ENCODE results near the gene TLL1.

TLL1 gene

DNA sequence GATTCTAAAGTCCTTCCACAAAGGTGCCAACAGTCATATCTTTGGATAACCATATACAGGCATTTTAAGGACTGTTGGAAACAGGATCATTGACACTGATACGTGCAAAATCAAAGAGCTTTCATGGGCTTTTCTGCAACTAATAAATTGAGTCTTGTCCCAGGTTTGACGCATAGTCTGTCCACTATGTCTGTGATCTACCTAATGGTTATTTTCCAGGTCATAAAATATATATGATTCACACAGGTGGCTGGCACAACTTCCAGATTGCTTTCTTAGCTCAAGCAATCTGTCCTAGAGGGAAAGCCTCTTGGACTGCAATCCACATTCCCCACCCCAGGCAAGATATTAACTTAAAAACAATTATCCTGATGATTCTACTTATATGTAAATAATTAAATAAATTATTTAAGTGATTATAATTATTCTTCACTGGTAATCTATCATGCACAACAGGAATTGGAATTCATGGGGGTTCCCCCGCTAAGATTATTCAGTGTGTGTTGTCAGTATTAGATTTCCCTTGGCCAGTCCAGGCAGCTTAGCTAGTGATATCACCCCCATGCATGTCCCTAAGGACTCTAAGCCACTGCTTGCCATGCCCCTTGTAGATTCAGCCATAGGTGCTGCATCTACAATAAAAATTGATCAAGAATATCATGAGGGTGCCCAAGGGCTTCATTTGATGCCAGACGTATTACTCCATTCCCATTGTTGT lies 97.8 kb downstream of the TLL1 start:
- no peak for ATAC-seq (ENCODE audit: insufficient read depth, low read depth)

DNA sequence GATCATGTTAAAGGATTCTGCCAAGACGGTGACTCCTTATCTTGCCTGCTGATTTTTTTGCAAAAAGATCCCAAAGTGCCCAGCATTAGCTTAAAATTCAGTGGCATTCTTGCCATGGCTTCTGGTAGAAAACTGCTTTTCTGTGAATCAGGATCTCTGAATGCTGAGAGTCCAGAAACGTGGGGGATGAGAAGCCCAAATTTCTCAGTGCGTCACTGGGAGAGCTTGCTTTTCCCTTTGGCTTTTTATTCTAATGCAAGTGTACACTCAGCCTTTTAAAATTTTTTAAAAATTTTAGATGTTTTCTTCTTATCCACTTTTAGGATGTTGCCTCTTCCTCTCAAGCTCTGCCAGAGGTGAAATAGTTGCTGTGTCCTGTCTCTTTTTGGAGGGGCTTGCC lies 98.4 kb downstream of the TLL1 start:
- no peak overlapping the region for H3K4me3 ChIP-seq (ENCODE audit: low read depth in 1 of 2, low read length in 2 of 2)

More for the DNA sequence above, 97.8 kb downstream of the TLL1 start:
- Histone ChIP-seq H2AFZ (ENCODE audit: low read depth, low read length) (no peak overlapping the region), H3K9ac (ENCODE audit: low read depth, low read length) (no peak overlapping the region), H3K4me3 (ENCODE audit: low read depth in 1 of 2, low read length in 2 of 2) (no peak overlapping the region), H3K27me3 (ENCODE audit: insufficient read depth, low read length, poor library complexity) (no peaks in the 10 kb centered on the region), H4K20me1 (ENCODE audit: insufficient read depth, low read length) (no peaks in the 10 kb centered on the region), H3K4me1 (ENCODE audit: insufficient read depth, low read length) (no peaks in the 10 kb centered on the region), H3K79me2 (ENCODE audit: insufficient read depth, low read length) (no peaks in the 10 kb centered on the region), H3K27ac (ENCODE audit: low read length) (no peak overlapping the region), H3K36me3 (ENCODE audit: insufficient read depth, low read length) (no peaks in the 10 kb centered on the region), H3K4me2 (ENCODE audit: insufficient read depth, low read length) (no peak overlapping the region), H3K9me3 (ENCODE audit: insufficient read depth, low read length, severe bottlenecking) (no peaks in the 10 kb centered on the region)
- no peak for DNase-seq
- TF ChIP-seq, protein P1, sequence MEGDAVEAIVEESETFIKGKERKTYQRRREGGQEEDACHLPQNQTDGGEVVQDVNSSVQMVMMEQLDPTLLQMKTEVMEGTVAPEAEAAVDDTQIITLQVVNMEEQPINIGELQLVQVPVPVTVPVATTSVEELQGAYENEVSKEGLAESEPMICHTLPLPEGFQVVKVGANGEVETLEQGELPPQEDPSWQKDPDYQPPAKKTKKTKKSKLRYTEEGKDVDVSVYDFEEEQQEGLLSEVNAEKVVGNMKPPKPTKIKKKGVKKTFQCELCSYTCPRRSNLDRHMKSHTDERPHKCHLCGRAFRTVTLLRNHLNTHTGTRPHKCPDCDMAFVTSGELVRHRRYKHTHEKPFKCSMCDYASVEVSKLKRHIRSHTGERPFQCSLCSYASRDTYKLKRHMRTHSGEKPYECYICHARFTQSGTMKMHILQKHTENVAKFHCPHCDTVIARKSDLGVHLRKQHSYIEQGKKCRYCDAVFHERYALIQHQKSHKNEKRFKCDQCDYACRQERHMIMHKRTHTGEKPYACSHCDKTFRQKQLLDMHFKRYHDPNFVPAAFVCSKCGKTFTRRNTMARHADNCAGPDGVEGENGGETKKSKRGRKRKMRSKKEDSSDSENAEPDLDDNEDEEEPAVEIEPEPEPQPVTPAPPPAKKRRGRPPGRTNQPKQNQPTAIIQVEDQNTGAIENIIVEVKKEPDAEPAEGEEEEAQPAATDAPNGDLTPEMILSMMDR (IDR thresholded peaks at IDR 0.05; ENCODE audit: borderline replicate concordance, extremely low read depth, low read length, poor library complexity, severe bottlenecking) = no peak
- TF ChIP-seq EZH2 (IDR thresholded peaks at IDR 0.05; ENCODE audit: borderline replicate concordance, low read depth, low read length, severe bottlenecking) = no peak

GRCh38 chr4:165971933-165972332 lies 98.9 kb downstream of the TLL1 start:
- TF ChIP-seq, protein P1 (IDR thresholded peaks at IDR 0.05; ENCODE audit: borderline replicate concordance, extremely low read depth, low read length, poor library complexity, severe bottlenecking) = no peak
- no peak for TF ChIP-seq EZH2 (IDR thresholded peaks at IDR 0.05; ENCODE audit: borderline replicate concordance, low read depth, low read length, severe bottlenecking)
- Histone ChIP-seq H3K27me3 (ENCODE audit: insufficient read depth, low read length, poor library complexity) (no peaks in the 10 kb centered on the region), H3K4me2 (ENCODE audit: insufficient read depth, low read length) (no peak overlapping the region), H3K4me3 (ENCODE audit: low read depth in 1 of 2, low read length in 2 of 2) (no peak overlapping the region), H3K4me1 (ENCODE audit: insufficient read depth, low read length) (no peaks in the 10 kb centered on the region), H3K9me3 (ENCODE audit: insufficient read depth, low read length, severe bottlenecking) (no peaks in the 10 kb centered on the region), H3K27ac (ENCODE audit: low read length) (no peak overlapping the region), H3K9ac (ENCODE audit: low read depth, low read length) (no peak overlapping the region), H2AFZ (ENCODE audit: low read depth, low read length) (no peak overlapping the region), H4K20me1 (ENCODE audit: insufficient read depth, low read length) (no peaks in the 10 kb centered on the region), H3K79me2 (ENCODE audit: insufficient read depth, low read length) (no peaks in the 10 kb centered on the region), H3K36me3 (ENCODE audit: insufficient read depth, low read length) (no peaks in the 10 kb centered on the region)
- no peak for DNase-seq
- no peak for ATAC-seq (ENCODE audit: insufficient read depth, low read depth)

More for the DNA sequence above, 98.4 kb downstream of the TLL1 start:
- no peak overlapping the region for H2AFZ ChIP-seq (ENCODE audit: low read depth, low read length)
- no peak overlapping the region for H3K4me2 ChIP-seq (ENCODE audit: insufficient read depth, low read length)
- no peaks in the 10 kb centered on the region for H3K79me2 ChIP-seq (ENCODE audit: insufficient read depth, low read length)
- no peaks in the 10 kb centered on the region for H3K27me3 ChIP-seq (ENCODE audit: insufficient read depth, low read length, poor library complexity)
- no peak overlapping the region for H3K9ac ChIP-seq (ENCODE audit: low read depth, low read length)
- H4K20me1 ChIP-seq (ENCODE audit: insufficient read depth, low read length) = no peaks in the 10 kb centered on the region
- DNase-seq (no peak), ATAC-seq (ENCODE audit: insufficient read depth, low read depth) (no peak)
- H3K27ac ChIP-seq (ENCODE audit: low read length) = no peak overlapping the region
- H3K4me1 ChIP-seq (ENCODE audit: insufficient read depth, low read length) = no peaks in the 10 kb centered on the region
- no peaks in the 10 kb centered on the region for H3K36me3 ChIP-seq (ENCODE audit: insufficient read depth, low read length)
- no peaks in the 10 kb centered on the region for H3K9me3 ChIP-seq (ENCODE audit: insufficient read depth, low read length, severe bottlenecking)
- TF ChIP-seq EZH2 (IDR thresholded peaks at IDR 0.05; ENCODE audit: borderline replicate concordance, low read depth, low read length, severe bottlenecking) = no peak
- TF ChIP-seq, protein P1 (IDR thresholded peaks at IDR 0.05; ENCODE audit: borderline replicate concordance, extremely low read depth, low read length, poor library complexity, severe bottlenecking) = no peak
